NCI-H774 (cell line): ENCODE data around the gene FTO.
A peak's percentile ranks its signal among the peaks of the same experiment; 100 is the strongest.
"Not testable (repeated sequence)": the region's sequence is repeated elsewhere in the genome, so short reads cannot be mapped to it uniquely, and the experiment has no call there.

ENCODE experiments used
- DNase-seq: peaks from one replicate; lab custom pipeline; 2025; lab: John Stamatoyannopoulos, UW

The FTO gene

DNA sequence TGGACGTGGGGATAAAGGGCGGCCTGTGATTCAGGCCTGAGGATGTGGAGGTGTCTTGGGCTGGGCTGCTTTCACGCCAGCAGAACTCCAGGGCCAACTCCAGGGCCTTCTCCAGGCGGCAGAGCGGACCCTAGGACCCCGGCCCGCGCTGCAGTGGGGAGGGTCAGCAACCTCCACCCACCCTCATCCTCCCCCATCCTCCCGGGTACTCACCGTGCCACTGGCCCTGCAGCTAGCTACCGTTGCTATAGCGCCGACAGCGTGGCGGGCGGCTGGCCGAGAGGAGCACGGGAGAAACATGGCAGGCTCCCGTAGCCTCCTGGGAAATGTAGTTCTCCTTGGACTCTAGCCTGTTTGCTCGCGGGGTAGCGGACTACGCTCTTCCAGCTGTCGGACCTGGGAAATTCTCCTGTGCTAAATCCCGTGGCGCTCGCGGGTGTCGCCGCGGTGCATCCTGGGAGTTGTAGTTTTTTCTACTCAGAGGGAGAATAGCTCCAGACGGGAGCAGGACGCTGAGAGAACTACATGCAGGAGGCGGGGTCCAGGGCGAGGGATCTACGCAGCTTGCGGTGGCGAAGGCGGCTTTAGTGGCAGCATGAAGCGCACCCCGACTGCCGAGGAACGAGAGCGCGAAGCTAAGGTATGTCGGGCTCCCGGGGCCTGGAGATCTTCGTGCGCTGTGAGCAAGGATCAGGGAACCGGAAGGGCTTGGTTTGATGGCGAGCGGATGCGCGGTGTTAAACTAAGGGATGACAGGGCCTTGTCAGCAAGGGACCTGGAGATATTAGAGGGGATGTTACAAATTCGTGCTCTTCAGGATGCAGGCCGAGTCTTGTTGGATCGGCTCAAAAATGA lies at the start of gene FTO, which contains the start of gene RPGRIP1L:
TSS of gene FTO (plus strand) at position 567 of the 855 bp plus-strand sequence.
TSS of gene RPGRIP1L (minus strand) at position 270 of the 855 bp plus-strand sequence. CDS start 3,136 bp downstream, outside the sequence.
- DNase-seq = peak; percentile 98

DNA sequence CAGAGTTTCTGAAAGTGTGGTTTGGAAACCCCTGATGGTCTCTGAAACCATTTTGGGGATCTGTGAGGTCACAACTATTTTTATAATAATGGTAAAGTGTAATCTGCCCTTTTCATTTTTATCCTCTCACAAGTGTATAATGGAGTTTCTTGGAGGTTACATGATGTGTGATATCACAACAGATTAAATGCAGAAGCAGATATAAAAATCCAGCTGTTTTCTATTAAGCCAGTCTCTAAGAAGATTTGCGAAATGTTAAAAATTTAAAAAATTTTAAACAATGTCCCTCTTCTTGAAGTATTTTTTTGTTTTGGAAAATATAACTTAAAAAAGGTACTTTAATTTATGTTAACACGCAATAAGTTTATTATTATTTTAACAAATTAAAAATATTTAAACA lies 49.0 kb upstream of the FTO start:
- no peak for DNase-seq

DNA sequence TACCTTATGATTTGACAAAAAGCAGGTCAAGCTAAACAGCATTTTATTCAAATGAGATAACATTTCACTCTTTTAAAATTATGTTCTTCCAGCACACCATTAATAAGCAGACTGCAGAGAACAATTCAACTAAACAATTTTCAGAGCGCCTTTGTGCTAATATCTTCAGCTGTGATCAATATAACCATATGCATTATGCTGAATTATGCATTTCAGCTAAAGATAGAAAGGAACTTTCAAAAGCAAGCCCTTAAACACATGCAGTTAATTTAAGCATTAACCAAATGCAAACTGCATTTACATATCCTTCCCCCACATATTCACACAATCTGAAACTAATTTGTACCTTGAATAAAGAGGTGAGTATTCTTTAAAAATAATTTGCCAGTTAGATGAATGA lies 41.9 kb upstream of the FTO start:
- DNase-seq = no peak

DNA sequence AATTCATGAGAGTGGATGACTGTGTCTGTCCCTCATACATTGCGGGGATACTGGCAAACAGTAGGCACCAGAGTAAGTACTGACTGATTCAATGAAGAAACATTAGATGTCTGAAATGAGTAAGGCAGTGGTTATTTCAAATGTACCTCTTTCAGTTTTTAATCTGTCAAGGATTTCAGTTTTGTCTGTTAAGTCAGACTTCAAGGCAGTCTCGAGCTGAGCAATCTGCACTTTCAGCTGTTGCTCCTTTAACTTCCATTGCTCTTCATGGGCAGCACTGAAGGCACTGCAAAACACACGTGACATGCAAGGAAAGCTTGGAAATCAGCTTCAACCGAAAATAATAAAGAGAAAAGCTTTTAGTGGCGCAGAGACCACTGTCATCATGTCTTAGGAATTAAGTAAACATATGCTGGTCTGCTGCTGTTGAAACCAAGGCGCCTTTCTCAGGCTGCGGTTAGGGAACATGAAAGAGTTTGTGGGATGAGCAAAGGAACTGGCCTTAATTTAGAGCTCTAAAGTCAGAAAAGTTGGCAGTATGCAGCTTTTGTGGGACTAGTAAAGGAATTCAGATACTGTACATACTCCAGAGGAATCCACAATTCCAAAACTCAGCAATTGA lies 39.1 kb upstream of the FTO start:
- DNase-seq = no peak

DNA sequence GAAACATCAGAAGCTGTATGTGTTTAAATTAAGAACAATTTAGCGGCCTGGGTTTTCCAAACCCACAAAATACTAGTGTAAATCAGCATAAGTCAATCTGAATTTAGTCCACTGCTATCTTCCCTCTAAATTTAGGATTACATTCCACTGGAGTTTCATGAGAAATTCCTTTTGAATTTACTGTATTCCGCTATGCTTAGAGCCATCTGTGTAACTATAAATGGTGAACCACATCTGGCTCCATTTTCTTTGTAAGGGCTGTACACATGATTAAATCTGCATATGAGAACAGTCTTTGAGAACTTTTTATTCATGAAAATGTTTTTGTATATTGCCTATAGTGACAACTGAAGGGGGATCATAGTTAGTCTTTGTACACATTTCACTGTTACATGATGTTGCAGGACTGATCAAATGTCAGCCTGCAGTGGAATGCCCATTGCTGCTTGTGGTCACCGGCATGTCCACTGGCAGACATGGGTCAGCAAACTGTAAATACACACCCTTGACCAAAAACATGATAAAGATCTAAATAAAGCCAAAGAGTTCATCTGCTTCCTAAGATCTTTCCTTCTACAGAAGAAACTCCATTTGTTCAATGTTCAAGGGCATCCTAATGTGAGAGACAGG lies 37.1 kb upstream of the FTO start:
- no peak for DNase-seq

DNA sequence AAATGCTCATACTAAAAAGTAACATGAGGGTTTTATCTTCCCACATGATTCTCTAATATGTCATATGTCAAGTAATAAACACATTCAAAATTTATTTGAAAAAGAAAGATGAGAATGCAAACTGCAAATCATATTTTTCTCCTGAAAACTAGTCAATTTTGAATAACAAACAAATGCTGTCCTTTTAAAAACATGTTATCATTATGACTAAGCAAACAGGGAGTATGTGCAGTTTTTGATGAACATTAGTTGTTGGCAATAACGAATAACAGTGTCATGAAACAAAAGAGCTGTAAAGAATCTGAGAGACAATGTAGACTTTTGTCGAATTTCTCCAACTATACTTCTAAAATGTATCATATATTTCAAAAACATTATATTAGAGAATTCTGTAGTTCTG lies 35.1 kb upstream of the FTO start:
- DNase-seq = no peak

DNA sequence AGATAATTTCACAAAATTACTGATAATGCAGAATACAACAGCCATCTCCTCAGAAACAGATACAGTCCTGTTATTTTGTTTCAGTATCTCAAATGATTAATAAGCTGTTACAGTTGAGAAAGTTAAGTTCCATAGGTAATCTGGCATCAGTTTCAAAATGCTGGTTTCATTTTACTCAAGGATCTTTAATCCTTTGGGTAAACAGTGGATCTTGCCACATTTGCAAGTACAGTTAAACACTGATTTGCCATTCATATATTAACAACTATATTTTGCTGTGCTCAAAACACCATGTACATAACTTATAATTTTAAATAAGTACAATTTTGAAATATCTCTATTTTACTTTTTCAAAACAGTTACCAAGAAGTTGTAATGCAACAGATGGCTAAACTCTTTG lies 31.5 kb upstream of the FTO start:
- DNase-seq = no peak

DNA sequence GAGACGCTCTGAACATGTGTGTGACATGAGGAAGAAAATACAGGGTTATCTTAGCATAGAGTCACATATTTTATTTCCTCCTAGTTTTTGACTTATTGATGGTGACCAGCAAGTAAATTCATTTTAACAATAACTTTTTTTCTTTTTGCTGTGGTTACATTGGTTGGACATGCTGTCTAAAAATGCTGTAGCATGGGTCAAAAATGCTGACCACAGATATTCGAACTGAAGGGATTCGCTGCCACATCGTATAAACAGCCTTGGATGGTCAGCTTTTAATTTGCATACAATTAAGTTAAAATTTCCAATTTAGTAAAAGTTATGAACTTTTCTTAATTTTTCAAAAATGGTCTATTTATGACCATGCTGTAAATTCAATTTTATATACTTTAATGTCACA lies 30.8 kb upstream of the FTO start:
- no peak for DNase-seq

DNA sequence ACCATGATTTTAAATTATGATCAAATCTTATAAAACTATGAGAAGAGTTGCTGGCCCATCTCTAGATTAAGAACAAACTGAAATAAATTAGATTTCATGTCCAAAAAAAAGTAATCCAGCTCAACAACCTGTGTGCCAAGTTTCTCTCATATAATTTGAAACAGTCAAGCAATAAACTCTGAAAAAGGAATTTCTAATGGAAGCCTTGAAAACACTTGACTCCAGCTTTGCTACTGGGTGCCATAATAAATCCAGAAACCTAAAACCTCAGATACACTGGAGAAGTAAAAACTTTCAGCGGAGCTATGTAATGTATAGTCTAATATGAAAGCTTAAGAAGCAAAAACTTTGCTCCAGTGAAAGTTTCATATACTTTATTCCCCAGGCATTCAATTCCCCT lies 25.8 kb upstream of the FTO start:
- no peak for DNase-seq

DNA sequence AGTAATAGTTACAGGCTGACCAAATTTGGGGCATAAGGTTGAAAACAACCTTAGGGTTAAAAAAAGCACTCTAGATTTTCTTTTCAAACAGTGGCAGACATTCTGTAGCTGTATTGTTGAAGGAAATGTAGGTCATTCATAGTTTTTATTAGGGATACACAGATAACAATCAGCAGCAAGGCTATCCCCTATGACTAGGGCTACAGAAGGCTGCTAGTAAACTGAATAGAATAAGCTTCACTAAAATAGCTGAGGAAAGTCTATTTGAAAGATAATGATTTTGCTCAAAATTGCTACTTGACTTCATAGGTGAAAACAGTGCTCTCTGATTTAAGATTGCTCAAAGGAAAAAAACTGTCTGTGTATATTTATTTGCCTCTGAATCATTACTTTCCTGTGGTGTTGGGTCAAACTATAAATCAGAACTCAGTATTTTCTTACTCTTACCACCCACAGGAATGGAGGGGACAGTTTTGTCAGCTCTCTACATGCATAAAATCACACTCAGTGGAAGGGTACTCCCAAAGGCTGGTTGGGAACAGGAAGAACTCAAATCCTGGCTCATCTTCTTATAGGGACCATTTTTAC lies 25.1 kb upstream of the FTO start:
- DNase-seq = no peak

DNA sequence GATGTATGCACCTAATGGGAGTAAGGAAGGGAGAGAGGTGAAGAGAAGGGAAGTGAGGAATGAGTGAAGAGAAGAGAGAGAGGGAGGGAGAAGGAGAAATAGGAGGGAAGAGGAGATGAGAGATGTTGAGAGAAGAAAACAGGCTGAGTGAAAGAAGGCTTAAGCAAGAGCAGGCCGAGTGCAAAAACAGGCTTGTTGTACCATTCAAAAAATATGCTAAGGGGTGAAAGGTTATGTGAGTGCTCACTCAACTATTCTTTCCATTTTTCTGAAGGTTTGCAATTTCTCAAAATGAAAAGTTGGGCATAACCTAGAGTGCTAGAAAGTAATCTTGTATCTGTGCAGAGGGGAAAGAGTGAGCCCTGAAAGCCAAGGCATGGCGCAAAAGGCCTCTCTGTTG lies 23.2 kb upstream of the FTO start:
- no peak for DNase-seq

DNA sequence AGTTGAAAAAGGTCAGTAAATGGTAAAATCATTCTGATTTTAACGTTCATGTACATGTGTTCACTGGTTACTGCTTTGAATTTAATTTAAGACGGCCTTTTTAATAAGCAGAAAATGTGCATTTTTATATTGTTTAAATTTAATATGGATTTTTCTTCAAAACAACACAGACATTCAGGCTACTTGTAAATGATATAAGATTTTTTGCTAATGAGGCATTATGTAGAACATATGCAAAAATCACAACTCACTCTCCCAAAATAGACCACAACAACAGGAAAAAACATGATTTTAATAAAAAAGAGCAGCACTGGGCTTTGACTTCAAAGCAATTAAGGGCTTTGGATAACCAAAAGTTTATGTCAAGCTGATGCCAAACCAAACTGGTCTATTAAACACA lies 22.6 kb upstream of the FTO start:
- no peak for DNase-seq

DNA sequence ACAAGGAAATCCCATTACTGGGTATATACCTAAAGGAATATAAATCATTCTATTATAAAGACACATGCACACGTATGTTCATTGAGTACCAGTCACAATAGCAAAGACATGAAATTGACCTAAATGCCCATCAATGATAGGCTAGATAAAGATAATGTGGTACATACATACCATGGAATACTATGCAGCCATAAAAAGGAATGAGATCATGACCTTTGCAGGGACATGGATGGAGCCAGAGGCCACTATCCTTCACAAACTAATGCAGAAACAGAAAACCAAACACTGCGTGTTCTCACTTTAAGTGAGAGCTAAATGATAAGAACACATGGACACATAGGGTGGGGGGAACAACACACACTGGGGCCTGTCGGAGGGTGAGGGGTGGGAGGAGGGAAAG lies 18.6 kb upstream of the FTO start:
- not testable (repeated sequence) for DNase-seq

DNA sequence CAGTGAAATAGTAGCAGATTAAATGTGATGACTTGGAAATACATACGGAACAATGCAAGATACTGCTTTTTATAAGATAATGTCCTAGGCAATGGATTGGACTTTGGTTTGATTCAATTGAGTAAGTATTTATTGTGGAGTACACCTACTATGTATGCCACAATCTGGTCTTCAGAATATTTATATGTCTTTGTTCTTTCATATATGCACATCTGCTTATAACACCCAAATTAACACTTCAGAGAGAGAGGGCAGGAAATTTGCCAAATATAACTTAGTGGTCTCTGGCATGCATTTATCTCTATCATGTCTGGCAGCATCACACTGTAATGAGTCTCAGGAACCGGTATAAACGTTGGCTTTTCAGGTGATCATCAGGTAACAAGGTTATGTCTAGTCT lies 17.2 kb upstream of the FTO start:
- no peak for DNase-seq

DNA sequence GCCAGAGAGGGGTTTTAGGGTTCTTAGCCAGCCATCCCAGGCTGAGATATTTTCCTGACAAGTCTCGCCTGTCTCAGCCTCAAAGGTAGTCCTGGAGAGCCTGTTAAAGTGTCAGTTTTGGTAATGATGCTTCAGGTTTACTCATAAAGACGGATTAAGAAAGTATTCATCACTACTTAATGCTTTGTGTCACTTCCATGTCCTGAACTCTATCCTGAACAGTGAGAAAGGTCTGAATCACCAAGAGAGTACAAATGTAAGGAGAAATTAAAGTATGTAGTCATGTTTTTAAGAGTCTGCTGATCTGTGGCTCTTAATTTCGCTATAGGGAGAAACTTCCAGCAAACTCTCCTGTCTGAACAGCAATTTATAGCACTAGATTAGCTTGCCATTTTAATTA lies 14.3 kb upstream of the FTO start:
- DNase-seq = no peak

DNA sequence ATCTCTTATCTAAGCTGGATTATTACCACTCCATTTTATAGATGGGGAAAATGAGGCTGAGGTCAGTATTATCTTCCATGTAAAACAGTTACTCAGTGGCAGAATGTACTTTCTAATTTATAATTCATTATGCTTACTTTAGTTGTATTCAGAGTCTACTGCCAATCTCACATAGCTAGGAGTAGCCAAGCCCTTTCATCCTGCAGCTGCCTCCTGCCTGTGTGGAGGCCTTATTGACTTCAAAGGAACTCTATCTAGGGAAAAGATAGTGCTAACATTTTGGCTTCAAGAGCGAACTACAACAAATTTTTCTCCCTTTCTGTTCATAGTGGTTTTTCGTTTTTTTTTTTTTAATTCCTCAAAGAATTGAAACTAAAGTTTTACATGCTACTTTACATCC lies 13.2 kb upstream of the FTO start:
- no peak for DNase-seq

DNA sequence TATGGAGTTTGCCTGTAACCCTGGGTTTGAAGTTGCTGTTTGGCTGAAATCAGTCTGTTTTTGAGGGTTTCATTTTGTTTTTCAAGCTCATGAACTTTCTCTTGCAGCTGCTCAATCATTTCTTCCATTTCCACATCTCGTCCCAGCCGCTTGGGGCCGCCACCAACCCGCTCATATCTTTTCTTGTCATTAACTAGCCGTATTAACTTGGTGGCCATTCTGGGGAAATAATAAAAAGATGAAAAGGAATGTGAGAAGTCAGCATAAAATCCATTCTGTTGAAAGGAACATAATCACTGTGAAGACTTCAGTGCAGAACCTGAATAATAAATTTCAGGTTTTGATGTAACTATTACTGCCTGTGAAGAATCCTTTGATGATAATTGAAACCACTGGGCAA lies 11.8 kb upstream of the FTO start:
- no peak for DNase-seq

DNA sequence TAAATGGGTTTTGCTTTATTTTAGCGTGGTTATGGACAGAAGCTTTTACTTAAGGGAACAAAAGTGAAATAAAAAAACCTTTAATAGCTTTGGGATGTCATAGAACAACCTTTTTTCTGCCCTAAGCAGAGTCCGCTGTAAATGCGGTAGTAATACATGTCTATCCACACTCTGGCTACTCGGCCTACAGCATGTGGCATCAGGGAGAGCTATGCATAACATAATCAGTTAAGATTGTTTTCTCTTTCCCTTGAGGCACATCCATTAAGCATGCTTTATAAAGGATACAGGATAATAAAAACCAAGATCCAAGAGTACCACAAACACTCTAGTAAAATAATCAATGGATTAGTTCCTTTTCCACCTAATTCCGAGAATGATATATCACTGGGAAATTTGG lies 10.6 kb upstream of the FTO start:
- no peak for DNase-seq

DNA sequence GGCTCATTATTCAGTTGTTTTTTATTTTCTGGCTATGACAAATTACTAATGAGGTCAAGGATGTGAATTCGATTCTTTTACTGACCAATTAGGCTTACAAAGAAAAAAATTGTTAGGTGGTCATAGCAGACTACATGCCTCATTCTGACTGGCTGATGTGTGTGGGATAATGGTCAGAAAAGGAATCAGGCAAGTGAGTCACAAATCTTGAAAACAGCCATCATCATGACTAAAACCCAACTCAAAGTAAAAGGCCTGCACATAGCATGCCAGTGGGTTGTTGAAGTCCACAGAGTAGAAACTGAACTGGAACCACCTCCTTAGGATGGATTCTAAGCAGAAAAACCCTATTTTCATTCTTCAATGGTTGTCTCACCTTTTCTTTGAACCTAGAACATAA lies 8.9 kb upstream of the FTO start:
- DNase-seq = no peak

DNA sequence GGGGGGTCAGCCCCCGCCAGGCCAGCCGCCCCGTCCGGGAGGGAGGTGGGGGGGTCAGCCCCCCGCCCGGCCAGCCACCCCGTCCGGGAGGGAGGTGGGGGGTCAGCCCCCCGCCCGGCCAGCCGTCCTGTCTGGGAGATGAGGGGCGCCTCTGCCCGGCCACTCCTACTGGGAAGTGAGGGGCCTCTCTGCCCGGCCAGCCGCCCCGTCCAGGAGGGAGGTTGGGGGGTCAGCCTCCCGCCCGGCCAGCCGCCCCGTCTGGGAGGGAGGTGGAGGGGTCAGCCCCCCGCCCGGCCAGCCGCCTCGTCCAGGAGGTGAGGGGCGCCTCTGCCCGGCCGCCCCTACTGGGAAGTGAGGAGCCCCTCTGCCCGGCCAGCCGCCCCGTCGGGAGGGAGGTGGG lies 5.7 kb upstream of the FTO start:
- not testable (repeated sequence) for DNase-seq

DNA sequence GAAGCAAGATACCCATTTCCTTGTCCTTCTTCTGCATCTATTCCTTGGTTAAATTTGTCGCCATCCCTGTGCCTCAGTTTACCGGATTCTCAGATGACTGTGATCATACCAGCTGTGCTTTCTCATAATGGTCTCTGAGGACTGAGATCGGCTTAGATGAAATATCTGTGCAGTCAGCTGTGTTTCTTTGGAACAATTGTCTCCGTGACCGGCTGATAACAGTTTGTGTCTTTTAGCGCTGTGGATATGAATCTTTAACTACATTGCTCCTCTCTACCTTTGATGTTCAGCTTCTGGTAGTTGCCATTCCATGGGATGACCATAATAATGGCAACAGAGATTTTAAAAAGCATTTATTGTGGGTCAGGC lies 473 bp downstream of the FTO start:
- DNase-seq = no peak

DNA sequence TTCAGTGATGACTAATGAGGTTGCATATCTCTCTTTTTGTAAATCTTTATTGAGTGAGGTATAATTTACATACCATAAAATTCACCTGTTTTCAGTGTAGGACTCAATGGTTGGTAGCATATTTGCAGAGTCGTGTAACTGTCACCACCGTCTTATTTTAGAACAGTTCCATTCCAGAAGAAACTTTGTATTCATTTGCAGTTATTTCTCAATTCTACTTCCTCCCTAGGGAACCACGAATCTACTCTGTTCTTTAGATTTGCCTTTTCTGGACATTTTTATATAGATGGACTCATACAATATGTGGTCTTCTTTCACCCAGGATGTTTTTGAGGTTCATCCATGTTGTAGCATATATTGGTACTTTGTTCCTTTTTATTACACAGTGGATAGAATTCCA lies 3.7 kb downstream of the FTO start:
- no peak for DNase-seq

DNA sequence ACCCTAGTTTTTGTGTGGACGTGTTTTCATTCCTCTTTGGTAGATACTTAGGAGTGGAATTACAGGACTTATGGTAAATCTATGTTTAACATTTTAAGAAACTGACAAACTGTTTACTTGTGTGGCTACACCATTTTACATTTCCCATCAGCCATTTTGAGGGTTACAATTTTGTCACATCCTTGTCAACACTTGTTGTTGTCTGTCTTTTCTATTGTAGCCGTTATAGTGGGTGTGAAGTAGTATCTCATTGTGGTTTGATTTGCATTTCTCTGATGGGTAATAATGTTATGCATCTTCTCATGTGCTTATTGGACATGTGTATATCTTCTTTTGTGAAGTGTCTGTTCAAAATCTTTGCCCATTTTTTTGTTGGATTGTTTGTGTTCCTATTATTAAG lies 4.5 kb downstream of the FTO start:
- DNase-seq = no peak
